ENCODE results near the gene CALN1.
"Not testable (repeated sequence)": the region's sequence is repeated elsewhere in the genome, so short reads cannot be mapped to it uniquely, and the experiment has no call there.

Gene CALN1

DNA sequence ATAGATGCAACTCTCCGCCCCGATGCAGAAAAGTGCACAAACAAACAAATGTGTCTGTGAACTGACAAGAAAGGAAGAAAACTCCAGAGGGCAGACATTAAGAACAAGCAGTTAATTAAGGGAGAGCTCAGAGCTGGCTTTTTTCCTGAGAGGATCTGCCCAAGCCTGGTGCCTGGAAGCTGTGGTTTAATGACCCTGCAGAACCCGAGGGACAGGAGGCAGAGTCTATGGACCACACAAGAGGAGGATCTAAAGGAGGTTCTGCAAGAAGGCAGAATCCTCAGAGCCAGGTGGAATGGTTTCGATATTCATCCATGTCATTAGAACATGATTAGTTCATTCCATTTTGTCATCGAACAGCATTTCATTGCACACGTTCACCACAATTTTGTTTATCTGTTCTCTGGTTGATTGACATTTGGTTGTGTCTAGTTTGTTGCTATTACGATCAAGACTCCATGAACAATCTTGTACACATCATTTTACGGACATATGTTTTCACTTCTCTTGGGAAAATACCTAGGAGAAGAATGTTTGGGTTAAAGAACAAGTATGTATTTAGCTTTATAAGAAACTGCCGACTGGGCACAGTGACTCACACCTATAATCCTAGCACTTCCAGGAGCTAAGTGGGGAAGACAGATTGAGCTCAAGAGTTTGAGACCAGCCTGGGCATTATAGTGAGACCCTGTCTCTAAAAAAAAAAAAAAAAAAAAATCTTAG is 560.2 kb downstream of the CALN1 start:
- DNase-seq = no peak

GRCh38 chr7:71846160-71846559 is 566.0 kb downstream of the CALN1 start:
- no peak for DNase-seq

DNA sequence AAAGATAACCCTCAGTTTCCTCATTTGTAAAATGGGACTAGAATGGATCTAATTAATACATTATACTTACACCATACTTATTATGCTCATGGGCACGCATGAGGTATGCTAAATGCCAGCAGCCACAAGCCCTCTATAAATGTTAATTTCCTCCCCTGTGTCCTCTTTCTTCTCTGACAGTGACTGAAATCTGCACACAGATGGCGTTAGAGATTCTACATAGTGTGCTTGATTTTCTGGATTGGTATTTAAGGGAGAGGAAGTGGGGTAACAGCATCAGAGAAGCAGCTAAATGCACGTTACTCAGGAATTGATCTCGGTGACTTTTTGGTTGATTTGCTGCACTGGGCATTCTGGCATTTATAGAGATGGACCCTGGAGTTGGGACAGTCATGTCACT is 568.5 kb downstream of the CALN1 start:
- DNase-seq = no peak

DNA sequence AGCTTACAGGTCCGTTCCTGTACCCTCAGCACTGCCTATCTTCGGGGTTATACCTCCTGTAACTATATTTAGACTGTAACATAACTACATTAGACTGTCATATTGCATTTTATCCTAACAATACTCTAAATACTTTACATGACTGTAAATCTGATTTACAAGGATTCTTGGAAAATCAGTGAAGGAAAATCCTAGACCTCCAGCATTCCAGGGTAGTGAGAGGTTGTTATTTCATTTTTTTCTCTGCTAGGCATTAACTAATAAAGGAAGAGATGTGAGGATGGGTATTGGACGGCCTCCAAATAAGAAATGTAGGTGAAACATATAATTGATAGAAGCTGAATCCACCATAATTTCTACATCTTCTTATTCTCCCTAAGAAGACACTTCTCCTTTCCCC is 569.4 kb downstream of the CALN1 start:
- no peak for DNase-seq

- DNase-seq = no peak
Observed at GRCh38 chr7:71842381-71842780, 569.8 kb downstream of the CALN1 start.

- DNase-seq = no peak
Observed at GRCh38 chr7:71835056-71835455, 577.1 kb downstream of the CALN1 start.

DNA sequence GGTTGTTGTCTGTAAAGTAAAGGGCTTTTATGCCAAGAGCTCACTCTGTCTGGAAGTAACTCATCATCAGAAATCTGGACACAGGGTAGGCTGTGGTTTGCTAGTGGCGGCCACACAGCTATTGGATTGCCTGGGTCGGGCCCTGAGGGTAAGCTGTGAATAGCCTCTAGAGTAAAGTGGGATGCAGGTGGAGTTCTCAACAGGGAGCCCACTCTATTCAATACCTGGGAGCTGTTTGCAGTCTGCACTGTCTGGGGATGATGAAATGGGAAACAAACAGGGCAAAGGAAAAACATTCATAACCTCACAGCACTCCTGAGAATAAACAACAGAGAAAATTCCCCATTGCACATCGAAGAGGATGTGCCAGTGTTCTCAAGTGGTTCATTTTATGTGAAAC is 582.6 kb downstream of the CALN1 start:
- DNase-seq = no peak

DNA sequence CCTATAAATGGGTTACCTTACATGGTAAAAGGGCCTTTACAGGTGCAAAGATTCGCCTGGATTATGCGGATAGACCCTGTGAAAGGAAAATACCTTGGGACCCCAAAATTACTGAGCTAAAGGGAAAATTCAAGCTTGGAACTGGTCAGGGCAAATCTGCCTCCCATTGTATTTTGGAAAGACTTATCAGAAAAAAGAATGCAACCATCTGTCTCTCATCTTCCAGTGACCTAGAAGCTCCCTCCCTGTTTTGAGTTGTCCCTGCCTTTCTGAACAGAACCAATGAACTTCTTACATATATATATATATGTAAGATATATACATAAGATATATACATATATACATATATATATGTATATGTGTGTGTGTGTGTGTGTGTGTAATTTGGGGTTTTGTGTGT is 583.8 kb downstream of the CALN1 start:
- DNase-seq = no peak

DNA sequence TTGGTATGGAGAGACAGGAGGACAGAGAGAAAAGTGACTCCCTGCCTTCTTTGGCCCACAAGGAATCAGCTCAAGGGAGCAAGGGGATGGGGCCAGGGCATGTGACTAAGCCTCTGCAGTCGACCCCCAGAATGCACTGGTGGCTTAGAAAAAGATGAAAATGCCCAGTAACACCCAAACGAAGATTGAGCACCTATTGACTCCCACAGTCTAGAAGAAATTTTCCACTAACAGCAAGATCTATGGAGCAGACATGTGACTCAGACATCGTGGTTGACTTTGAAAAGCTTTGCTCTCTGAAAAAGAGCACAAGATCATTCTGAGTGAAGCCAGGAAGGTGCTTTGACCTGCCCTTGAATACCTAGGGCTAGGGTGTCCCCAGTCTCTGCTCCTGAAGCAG is 586.0 kb downstream of the CALN1 start:
- no peak for DNase-seq

GRCh38 chr7:71824006-71824760 is 588.0 kb downstream of the CALN1 start:
- no peak for DNase-seq

DNA sequence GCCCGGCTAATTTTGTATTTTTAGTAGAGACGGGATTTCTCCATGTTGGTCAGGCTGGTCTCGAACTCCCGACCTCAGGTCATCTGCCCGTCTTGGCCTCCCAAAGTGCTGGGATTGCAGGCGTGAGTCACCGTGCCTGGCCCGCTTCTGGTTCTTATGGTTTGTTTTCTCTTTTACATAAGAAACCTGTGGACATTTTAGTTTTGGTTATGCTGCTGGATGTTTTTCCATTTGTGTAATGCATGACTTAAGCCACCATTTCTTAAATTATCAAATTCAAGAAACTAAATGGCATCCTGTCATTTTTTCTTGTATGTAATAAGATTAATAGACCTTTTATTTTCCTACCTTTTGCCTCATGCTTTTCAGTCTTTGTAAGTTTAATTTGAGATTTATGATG is 589.7 kb downstream of the CALN1 start:
- DNase-seq = not testable (repeated sequence)

- no peak for DNase-seq
Observed at GRCh38 chr7:71817916-71818315, 594.2 kb downstream of the CALN1 start.

- no peak for DNase-seq
Observed at GRCh38 chr7:71808115-71808514, 604.0 kb downstream of the CALN1 start.

GRCh38 chr7:71804256-71804655 is 607.9 kb downstream of the CALN1 start:
- DNase-seq = no peak

DNA sequence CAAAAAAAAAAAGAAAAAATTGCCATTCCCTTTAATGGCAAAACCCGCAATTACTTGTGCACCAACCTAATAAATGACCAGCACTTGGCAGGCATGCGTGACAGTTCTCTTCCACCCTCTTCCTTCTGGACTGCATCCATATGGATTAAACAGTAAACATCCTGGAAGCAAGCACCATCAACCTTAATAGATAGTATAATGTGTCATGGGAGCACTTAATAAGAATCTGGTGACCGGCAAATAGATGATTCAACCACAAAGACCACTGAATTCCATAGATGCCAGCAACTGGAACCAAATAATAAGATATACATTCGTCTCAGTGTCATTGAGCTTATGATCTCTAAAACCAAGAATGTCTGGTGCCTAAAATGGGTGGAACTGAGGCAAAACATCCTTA is 610.2 kb downstream of the CALN1 start:
- DNase-seq = no peak

- DNase-seq = no peak
Observed at GRCh38 chr7:71800321-71800720, 611.8 kb downstream of the CALN1 start.

DNA sequence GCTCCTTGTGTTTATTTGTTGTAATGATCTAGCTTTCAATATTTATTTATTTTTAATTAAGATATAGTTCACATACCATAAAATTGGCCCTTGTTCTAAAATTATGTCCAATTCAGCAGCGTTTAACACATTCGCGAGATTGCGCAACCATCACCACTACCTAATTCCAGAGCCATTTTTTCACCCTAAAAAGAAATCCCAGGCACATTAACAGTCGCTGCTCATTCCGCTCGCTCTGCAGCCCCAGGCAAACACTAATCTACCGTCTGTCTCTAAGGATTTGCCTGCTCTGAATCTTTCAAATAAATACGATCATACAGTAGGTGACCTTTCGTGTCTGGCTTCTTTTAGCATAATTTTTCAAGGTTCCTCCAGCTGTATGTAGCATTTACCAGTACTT is 616.7 kb downstream of the CALN1 start:
- no peak for DNase-seq

- no peak for DNase-seq
Observed at GRCh38 chr7:71793251-71793650, 618.9 kb downstream of the CALN1 start.

DNA sequence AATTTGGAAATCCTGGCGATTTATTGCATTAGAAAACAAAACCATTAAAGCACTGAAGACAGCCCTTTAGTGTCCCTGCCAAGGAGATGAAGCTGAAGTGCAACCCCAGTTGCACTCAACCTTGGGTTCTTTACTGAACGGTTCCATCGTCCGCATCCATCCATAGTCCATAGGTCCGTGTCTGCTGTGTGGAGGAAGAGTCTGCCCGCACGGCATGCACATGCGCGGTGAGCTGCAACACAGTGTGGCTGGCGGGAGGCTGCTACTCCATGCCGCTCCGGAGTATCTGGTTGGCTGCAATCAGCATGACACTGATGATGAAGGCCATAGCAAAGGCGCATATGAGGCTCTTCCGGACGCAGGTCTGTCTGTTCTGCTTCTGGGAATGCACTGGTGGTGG is 624.6 kb downstream of the CALN1 start:
- DNase-seq = no peak

DNA sequence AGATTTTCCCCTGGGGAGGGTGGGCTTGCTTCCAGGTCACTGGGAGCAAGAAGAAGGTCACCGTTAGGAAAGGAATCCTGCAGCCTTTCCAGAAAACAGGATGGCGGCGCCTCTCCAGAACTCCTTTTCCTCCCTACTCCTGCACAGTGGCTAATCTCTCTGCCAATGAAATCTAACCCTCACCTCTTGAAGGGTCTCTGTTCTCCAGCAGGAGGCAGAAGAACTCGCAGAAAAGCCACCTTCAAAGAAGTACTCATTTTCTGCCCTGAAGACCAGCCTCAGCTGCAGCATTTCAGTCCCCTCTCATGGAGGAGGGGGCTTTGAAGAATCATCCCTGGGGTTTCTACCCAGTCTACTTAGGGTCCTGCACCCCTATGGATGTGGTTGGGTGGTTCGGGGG is 626.9 kb downstream of the CALN1 start:
- DNase-seq = no peak

DNA sequence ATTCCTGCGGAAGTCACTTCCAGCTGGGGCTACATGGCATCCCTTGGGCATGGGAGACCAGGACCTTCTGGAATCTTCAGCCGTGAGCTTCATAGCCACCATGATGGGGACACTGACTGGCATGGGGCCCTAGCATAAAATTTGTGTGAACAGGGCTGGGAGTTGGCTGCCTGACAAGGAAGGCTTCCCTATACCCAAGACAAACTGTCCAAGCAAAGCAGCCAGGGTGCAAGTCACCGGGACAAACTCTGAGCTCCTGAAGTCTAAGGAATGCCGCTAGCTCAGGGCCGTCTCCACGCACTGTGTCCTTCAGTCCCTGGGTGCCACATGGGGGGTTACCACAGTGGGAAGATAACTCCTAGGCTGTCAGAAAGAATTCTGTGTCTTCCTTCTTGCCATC is 627.4 kb downstream of the CALN1 start:
- DNase-seq = no peak

DNA sequence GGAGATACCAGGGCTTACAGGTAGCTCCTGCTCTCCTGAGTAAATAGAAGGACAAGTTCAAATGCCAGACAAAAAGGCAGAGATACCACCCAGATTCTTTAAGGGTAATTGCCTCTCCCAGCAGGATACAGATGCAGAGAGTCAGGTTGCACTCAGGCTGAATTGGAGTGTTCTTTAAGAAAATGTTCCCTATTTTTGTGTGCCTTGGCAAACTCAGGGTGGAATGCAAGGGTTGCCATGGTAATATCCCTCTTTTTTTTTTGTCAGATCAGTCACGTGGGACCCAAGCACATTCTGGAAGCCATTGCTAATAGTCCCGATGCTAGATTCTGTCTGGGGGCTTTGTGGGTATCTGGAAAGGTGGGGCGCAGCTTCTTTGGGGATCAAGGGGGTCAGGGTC is 628.0 kb downstream of the CALN1 start:
- no peak for DNase-seq

DNA sequence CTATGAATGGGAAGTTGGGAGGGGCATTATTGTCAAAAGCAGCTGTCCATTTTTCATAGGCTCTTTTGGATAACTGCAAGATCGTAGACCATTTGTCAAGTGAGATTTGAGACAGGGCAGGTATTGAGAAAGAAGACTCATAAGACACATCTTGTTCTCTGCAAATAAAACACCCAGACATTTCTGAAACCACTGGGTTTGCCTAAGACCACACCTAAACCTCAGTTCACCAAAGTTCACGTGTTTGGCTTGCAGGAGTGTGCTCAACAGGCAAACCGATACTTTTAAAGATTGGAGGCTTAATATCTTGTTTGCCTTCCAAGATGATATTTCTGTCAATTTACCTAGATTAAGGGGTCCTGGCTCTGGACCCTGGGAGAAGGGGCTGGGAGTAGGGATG is 628.4 kb downstream of the CALN1 start:
- DNase-seq = no peak

DNA sequence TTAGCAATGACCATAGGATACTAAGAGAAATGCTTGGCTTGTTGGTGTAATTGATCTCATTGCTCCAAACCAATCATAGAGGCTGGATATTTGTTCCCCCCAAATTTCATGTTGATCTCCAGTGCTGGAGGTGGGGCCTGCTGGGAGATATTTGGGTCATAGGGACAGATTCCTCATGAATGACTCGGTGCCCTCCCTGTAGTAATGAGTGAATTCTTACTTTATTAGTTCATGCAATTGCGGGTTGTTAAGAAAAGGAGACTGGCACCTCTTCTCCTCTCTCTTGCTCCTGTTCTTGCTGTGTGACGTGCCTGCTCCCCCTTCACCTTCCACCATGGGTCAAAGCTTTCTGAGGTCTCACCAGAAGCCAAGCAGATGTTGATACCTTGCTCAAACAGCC is 630.1 kb downstream of the CALN1 start:
- DNase-seq = no peak

DNA sequence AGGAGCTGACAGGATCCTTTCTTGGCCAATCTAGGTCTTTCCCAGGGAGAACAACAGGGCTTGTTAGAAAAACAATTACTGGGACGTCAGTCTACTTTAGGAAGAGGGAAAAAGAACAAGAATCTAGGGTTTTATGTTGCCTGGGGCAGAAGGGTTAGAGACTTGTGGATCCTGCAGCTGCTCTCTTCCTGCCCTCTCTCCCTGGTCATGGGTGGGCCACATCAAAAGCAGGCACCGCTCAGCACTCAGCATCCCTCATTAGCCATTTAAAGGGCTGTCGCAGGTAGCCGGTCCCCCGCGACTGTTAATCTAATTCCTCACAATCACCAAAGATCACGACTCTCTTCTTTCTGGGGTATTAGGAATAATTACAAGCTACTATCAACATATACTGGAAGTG is 631.9 kb downstream of the CALN1 start:
- no peak for DNase-seq
